GM23248 (cell line): Measurements from ENCODE around the gene IGFBP6. TPM values are rescaled to one million over a fixed set of nuclear protein-coding genes. Genes with fewer than 3 reads are reported as not detected.
A peak's percentile ranks its signal among the peaks of the same experiment; 100 is the strongest.

Experiments used
- DNase-seq: peaks from one replicate; pipeline ENCODE4 v3.0.0-alpha.2; 2015
- H2AFZ ChIP-seq: fragments of 200-600 bp; sonication (generic); 2 replicates; pipeline ENCODE4 v1.6.1; 2016; ENCODE audit warnings: antibody characterized with exemption
- H3F3A ChIP-seq: fragments of 200-600 bp; sonication (generic); 2 replicates; pipeline ENCODE4 v1.6.1; 2016; ENCODE audit warnings: mild to moderate bottlenecking, antibody characterized with exemption, mixed run types; ENCODE audit not compliant: insufficient read depth
- H3K27ac ChIP-seq: fragments of 200-600 bp; sonication (generic); 2 replicates; pipeline ENCODE4 v1.5.1; 2016; ENCODE audit warnings: mild to moderate bottlenecking
- H3K27me3 ChIP-seq: fragments of 200-600 bp; sonication (generic); replicated peaks from 2 replicates; pipeline ENCODE4 v1.6.1; 2016; ENCODE audit warnings: mild to moderate bottlenecking; ENCODE audit not compliant: insufficient read depth
- H3K36me3 ChIP-seq: fragments of 200-600 bp; sonication (generic); 2 replicates; pipeline ENCODE4 v1.6.1; 2016; ENCODE audit warnings: low read depth, mild to moderate bottlenecking
- H3K4me1 ChIP-seq: fragments of 200-600 bp; sonication (generic); 2 replicates; pipeline ENCODE4 v1.6.1; 2016; ENCODE audit warnings: mild to moderate bottlenecking; ENCODE audit not compliant: insufficient read depth
- H3K4me2 ChIP-seq: fragments of 200-600 bp; sonication (generic); one replicate; pipeline ENCODE4 v1.6.1; 2016; ENCODE audit warnings: mild to moderate bottlenecking; ENCODE audit not compliant: unreplicated experiment
- H3K4me3 ChIP-seq: fragments of 200-600 bp; sonication (generic); 2 replicates; pipeline ENCODE4 v1.5.1; 2016; ENCODE audit warnings: mild to moderate bottlenecking
- H3K79me2 ChIP-seq: fragments of 200-600 bp; sonication (generic); 2 replicates; pipeline ENCODE4 v1.6.1; 2016; ENCODE audit warnings: mild to moderate bottlenecking; ENCODE audit not compliant: insufficient read depth
- H3K9ac ChIP-seq: fragments of 200-600 bp; sonication (generic); 2 replicates; pipeline ENCODE4 v1.6.1; 2016; ENCODE audit warnings: mild to moderate bottlenecking
- H3K9me2 ChIP-seq: fragments of 200-600 bp; sonication (generic); 2 replicates; pipeline ENCODE4 v1.6.1; 2016; ENCODE audit warnings: mixed run types, mild to moderate bottlenecking, moderate library complexity; ENCODE audit not compliant: insufficient read depth
- H3K9me3 ChIP-seq: fragments of 200-600 bp; sonication (generic); one replicate; pipeline ENCODE4 v1.6.1; 2017; ENCODE audit warnings: low read depth
- H4K20me1 ChIP-seq: fragments of 200-600 bp; sonication (generic); 2 replicates; pipeline ENCODE4 v1.6.0; 2016; ENCODE audit not compliant: insufficient read depth
- EZH2 ChIP-seq: fragments of 200-600 bp; sonication (generic); IDR thresholded peaks from 2 replicates; pipeline ENCODE4 v1.6.1; 2018; ENCODE audit warnings: antibody characterized with exemption, mild to moderate bottlenecking; ENCODE audit not compliant: insufficient read depth, poor library complexity, severe bottlenecking
- EZH2phosphoT487 ChIP-seq: fragments of 200-600 bp; sonication (generic); IDR thresholded peaks from 2 replicates; pipeline ENCODE4 v1.6.1; 2018; ENCODE audit warnings: antibody characterized with exemption, moderate library complexity, mild to moderate bottlenecking, low read depth; ENCODE audit not compliant: insufficient read depth
- WGBS, 2 experiments: methylation state at CpG; one replicate each; pipeline ENCODE4 v1.1.6; 2015 to 2017; ENCODE audit warnings: low lambda C conversion rate in 2 of 2, low coverage in 1 of 2; ENCODE audit errors: missing lambda C conversion rate in 2 of 2; 5-methylcytosine and 5-hydroxymethylcytosine counted together
- in situ Hi-C: fragments of 300-500 bp; cut with MboI; formaldehyde crosslinking; loops from 2 replicates; pipeline ENCODE4 v1.15.0; 2020
- polyA plus RNA-seq: library from polyadenylated mRNA; unstranded; fragments of >200 nt; fragmentation: Nextera tagmentation; extraction: Ambion mirVana; gene quantifications from 2 replicates; pipeline ENCODE4 v1.2.1, GENCODE V29; 2016
- total RNA-seq: library from RNA; depleted of rRNA; stranded (reverse); fragments of >200 nt; shearing (Covaris generic); gene quantifications from 2 replicates; pipeline ENCODE4 v1.2.3, GENCODE V29; 2014

Gene IGFBP6
- total and polyA plus RNA-seq, 2 experiments from 2014 or later = 1,614 to 1,827 TPM

GRCh38 chr12:53052419-53053217, 44.8 kb upstream of the IGFBP6 start:
- no peak for TF ChIP-seq EZH2
- no peaks in the 10 kb centered on the region for H4K20me1 ChIP-seq
- H3K4me3 ChIP-seq = peak overlapping the region; percentile 87
- peak overlapping the region; percentile 98 for H3K27ac ChIP-seq
- H3K27me3 ChIP-seq = no peaks in the 10 kb centered on the region
- no peak overlapping the region for H2AFZ ChIP-seq
- H3K9me3 ChIP-seq = no peaks in the 10 kb centered on the region
- H3K4me1 ChIP-seq = peaks cover 73% of the 10 kb centered on the region
- in situ Hi-C loops = no loop called here
- H3K9me2 ChIP-seq = no peaks in the 10 kb centered on the region
- WGBS, 2 experiments = 28 to 29% methylated on average over 10 to 11 of the region's 11 CpGs
- peaks cover 34% of the 10 kb centered on the region for H3F3A ChIP-seq
- no peaks in the 10 kb centered on the region for H3K36me3 ChIP-seq
- peak overlapping the region; percentile 95 for H3K9ac ChIP-seq
- H3K4me2 ChIP-seq = peak overlapping the region; percentile 99
- H3K79me2 ChIP-seq = peaks cover 27% of the 10 kb centered on the region
- DNase-seq = peak; percentile 90

GRCh38 chr12:53053218-53054111, 44.0 kb upstream of the IGFBP6 start:
- in situ Hi-C loops = no loop called here

DNA sequence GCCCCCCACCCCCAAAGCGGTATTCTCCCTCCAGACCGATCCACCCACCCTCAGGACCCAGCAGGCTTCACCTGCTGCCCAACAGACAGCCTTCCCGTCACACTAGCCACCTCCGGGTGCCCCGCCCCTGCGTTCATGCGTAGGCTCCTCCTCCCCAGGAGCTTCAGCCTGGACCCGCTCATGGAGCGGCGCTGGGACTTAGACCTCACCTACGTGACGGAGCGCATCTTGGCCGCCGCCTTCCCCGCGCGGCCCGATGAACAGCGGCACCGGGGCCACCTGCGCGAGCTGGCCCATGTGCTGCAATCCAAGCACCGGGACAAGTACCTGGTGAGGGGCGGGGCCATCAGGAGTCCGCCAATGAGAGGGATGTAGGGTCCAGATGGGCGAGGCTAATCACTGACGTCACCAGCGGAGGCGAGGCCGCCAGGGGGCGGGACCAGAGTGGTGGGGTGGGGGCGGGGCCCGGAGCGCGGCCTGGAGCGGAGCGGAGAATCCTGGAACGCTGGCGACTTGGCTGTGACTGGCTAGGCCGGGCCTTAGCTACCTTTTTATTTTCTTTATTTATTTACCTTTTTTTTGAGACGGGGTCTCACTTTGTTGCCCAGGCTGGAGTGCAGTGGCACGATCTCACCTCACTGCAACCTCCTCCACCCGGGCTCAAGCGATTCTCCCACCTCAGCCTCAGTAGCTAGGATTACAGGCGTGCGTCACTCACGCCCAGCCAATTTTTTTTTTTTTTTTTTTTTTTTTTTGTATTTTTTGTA, 43.2 kb upstream of the IGFBP6 start:
- H3K9me2 ChIP-seq = no peaks in the 10 kb centered on the region
- no peaks in the 10 kb centered on the region for H3K36me3 ChIP-seq
- H2AFZ ChIP-seq = 0 out of 2 replicates have a peak overlapping the region, but pooled peaks have one; percentile 31
- peaks cover 27% of the 10 kb centered on the region for H3K79me2 ChIP-seq
- WGBS, 2 experiments = 4 to 8% methylated on average over 36 to 48 of the region's 48 CpGs
- H3F3A ChIP-seq = peaks cover 27% of the 10 kb centered on the region
- H3K4me3 ChIP-seq = peak overlapping the region; percentile 60
- in situ Hi-C loops = no loop called here
- TF ChIP-seq EZH2phosphoT487 = no peak
- no peak for TF ChIP-seq EZH2
- H3K27me3 ChIP-seq = no peaks in the 10 kb centered on the region
- H3K9me3 ChIP-seq = no peaks in the 10 kb centered on the region
- DNase-seq = peak; percentile 93
- H3K9ac ChIP-seq = peak overlapping the region; percentile 63
- H3K4me1 ChIP-seq = peaks cover 58% of the 10 kb centered on the region
- no peaks in the 10 kb centered on the region for H4K20me1 ChIP-seq
- peak overlapping the region; percentile 43 for H3K27ac ChIP-seq
- H3K4me2 ChIP-seq = peak overlapping the region; percentile 65

More at GRCh38 chr12:53053218-53054111, 44.0 kb upstream of the IGFBP6 start:
- Histone ChIP-seq H4K20me1 (no peaks in the 10 kb centered on the region), H3K4me3 (peak overlapping the region; percentile 60; the same call in 1 of the 2 replicates), H3K4me2 (peak overlapping the region; percentile 65), H3K27ac (0 out of 2 replicates have a peak overlapping the region, but pooled peaks have one; percentile 5), H3K36me3 (no peaks in the 10 kb centered on the region), H3K9ac (peak overlapping the region; percentile 63; the same call in 1 of the 2 replicates), H3K79me2 (peaks cover 27% of the 10 kb centered on the region), H3K9me3 (no peaks in the 10 kb centered on the region), H3F3A (peaks cover 29% of the 10 kb centered on the region), H3K4me1 (peaks cover 66% of the 10 kb centered on the region), H3K9me2 (no peaks in the 10 kb centered on the region), H3K27me3 (no peaks in the 10 kb centered on the region), H2AFZ (no peak overlapping the region)
- peak; percentile 63 for DNase-seq
- 52 to 60% methylated on average over 13 to 14 of the region's 16 CpGs for WGBS, 2 experiments
- no peak for TF ChIP-seq EZH2
- TF ChIP-seq EZH2phosphoT487 = no peak
